Mesendoderm (in vitro differentiated cells): Measurements from ENCODE around the gene CAPN15.
A peak's percentile ranks its signal among the peaks of the same experiment; 100 is the strongest.

Experiments
- DNase-seq: peaks from one replicate; pipeline ENCODE4 v3.0.0; 2013
- H2AK5ac ChIP-seq: 2 replicates; pipeline ENCODE4 v1.6.1; 2013; ENCODE audit warnings: low read length, inconsistent platforms
- H2BK120ac ChIP-seq: 2 replicates; pipeline ENCODE4 v1.6.1; 2013; ENCODE audit warnings: low read depth, mild to moderate bottlenecking, low read length, moderate library complexity, mixed read lengths
- H2BK15ac ChIP-seq: replicated peaks from 2 replicates; pipeline ENCODE4 v1.6.1; 2013; ENCODE audit warnings: low read depth, mild to moderate bottlenecking, moderate library complexity
- H2BK5ac ChIP-seq: 2 replicates; pipeline ENCODE4 v1.6.1; 2013; ENCODE audit warnings: low read length, inconsistent platforms
- H3K18ac ChIP-seq: 2 replicates; pipeline ENCODE4 v1.6.1; 2013; ENCODE audit warnings: mild to moderate bottlenecking, low read length, mixed read lengths
- H3K23ac ChIP-seq: one replicate; pipeline ENCODE4 v1.6.1; 2013; ENCODE audit warnings: low read length
- H3K27ac ChIP-seq: 2 replicates; pipeline ENCODE4 v1.5.1; 2013; ENCODE audit warnings: low read depth, mild to moderate bottlenecking, inconsistent platforms, low read length, moderate library complexity
- H3K27me3 ChIP-seq: 2 replicates; pipeline ENCODE4 v1.6.1; 2013; ENCODE audit warnings: low read length, control low read depth, mild to moderate bottlenecking, inconsistent platforms; ENCODE audit not compliant: insufficient read depth, poor library complexity
- H3K36me3 ChIP-seq: 2 replicates; pipeline ENCODE4 v1.6.1; 2013; ENCODE audit warnings: low read length, inconsistent platforms; ENCODE audit not compliant: control insufficient read depth, insufficient read depth
- H3K4ac ChIP-seq: one replicate; pipeline ENCODE4 v1.6.1; 2013; ENCODE audit warnings: low read depth, mild to moderate bottlenecking, low read length, moderate library complexity
- H3K4me1 ChIP-seq: 2 replicates; pipeline ENCODE4 v1.6.1; 2013; ENCODE audit warnings: low read depth, low read length, inconsistent platforms; ENCODE audit not compliant: control insufficient read depth
- H3K4me2 ChIP-seq: 2 replicates; pipeline ENCODE4 v1.6.1; 2013; ENCODE audit warnings: low read length
- H3K4me3 ChIP-seq: 2 replicates; pipeline ENCODE4 v1.5.1; 2013; ENCODE audit warnings: mild to moderate bottlenecking, low read length
- H3K56ac ChIP-seq: one replicate; pipeline ENCODE4 v1.6.1; 2013; ENCODE audit warnings: low read length
- H3K79me1 ChIP-seq: 2 replicates; pipeline ENCODE4 v1.6.1; 2013; ENCODE audit warnings: low read length, inconsistent platforms
- H3K79me2 ChIP-seq: 2 replicates; pipeline ENCODE4 v1.6.1; 2013; ENCODE audit warnings: mild to moderate bottlenecking, low read length; ENCODE audit not compliant: control insufficient read depth, insufficient read depth
- H3K9ac ChIP-seq: 2 replicates; pipeline ENCODE4 v1.6.1; 2013; ENCODE audit warnings: low read length, inconsistent platforms
- H4K5ac ChIP-seq: one replicate; pipeline ENCODE4 v1.6.1; 2013; ENCODE audit warnings: low read length
- H4K8ac ChIP-seq: one replicate; pipeline ENCODE4 v1.6.1; 2013; ENCODE audit warnings: low read depth, mild to moderate bottlenecking, control low read depth, low read length, moderate library complexity
- WGBS: extraction: QIAGEN DNeasy Blood & Tissue Kit; methylation state at CpG from one replicate; pipeline ENCODE4 v1.1.7; 2013; ENCODE audit warnings: low lambda C conversion rate, missing lambda C conversion rate; ENCODE audit not compliant: insufficient coverage; ENCODE audit errors: extremely low coverage; 5-methylcytosine and 5-hydroxymethylcytosine counted together

CAPN15 gene

DNA sequence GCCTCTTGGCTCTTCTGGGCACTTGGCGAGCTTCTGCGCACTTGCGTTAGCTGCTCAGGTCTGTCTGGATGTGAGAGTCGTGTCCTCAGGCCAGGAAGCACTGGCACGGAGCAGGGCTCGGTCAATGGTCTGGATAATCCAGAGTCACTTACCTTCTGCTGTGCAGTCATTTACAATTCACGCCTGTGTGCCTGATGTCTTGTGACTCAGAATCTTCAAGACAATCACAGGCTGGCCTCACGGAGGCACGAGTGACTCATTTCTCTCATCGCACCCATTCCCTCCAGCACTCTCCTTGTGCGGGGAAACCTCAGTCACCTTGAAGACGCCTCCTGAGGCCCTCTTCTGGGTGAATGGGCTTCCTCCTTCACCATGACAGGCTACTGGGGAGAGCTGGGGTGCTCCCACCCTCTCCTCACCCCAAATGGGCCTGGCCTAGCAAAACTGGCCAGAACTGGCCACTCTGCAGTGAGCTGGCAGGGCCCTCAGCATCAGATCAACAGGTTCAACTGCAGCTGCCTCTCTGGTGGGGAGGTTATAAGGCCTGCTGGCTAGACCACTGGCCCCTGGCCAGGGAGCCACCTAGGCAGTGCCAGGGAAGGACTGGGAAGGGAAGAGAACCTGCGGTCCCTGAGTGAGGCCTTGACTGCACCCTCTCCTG is 1.9 kb upstream of the CAPN15 start:
- no peak overlapping the region for H2AK5ac ChIP-seq
- no peaks in the 10 kb centered on the region for H3K27me3 ChIP-seq
- H3K4me1 ChIP-seq: peaks cover 11% of the 10 kb centered on the region
- no peak overlapping the region for H2BK120ac ChIP-seq
- H2BK15ac ChIP-seq: no peak overlapping the region
- no peak overlapping the region for H3K18ac ChIP-seq
- H3K23ac ChIP-seq: peak overlapping the region; percentile 0
- no peak overlapping the region for H3K4ac ChIP-seq
- peaks cover 1% of the 10 kb centered on the region for H3K36me3 ChIP-seq
- H2BK5ac ChIP-seq: no peak overlapping the region
- peaks cover 28% of the 10 kb centered on the region for H3K79me1 ChIP-seq
- H3K4me2 ChIP-seq: peak overlapping the region; percentile 99
- no peak overlapping the region for H4K5ac ChIP-seq
- H3K27ac ChIP-seq: no peak overlapping the region
- H3K4me3 ChIP-seq: no peak overlapping the region
- H3K79me2 ChIP-seq: peaks cover 32% of the 10 kb centered on the region
- H3K9ac ChIP-seq: peak overlapping the region; percentile 98
- no peak overlapping the region for H4K8ac ChIP-seq
- DNase-seq: peak; percentile 67
- peak overlapping the region; percentile 99 for H3K56ac ChIP-seq
- WGBS: no CpG with 5 or more reads among the region's 13 CpGs

DNA sequence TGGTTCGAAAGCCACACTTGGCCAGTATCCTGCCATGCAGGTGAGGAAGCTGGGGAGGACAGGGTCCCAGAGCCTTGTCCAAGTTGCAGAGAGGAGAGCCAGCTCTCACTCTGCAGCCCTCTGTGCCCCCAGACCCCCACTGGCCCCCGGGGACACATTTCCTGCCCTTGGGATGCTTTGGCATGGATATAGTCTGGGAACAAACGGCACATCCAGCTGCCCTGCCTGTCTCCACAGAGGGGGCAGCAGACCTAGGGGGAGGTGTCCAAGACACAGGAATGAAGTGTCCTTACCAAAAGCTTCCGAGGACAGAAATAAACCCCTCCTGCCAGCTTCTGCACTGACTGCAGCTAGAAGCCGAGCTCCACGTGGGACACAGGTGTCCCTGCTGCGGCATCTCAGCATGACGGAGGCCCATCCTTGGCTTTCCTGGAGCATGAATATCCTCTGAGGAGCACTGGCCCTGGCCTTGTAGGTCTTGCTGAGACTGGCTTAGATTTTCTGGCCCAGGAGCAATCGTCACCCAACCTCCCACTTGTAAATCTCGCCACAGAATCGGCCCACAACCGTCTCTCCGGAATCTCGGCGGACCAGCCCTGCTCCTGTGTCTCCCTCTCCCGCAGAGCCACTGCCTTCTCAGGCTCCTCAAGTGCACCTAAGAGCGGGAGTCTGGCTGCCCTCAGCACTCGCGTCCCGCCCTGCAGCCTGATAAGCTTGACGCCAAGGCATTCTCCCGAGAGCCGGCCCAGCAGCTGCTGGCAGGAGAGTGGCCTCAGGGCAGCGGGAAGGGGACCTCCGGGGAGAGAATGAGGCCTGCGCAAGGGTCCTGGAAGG is 1.1 kb upstream of the CAPN15 start:
- Histone ChIP-seq H3K18ac (peak overlapping the region; percentile 35), H3K4me2 (peak overlapping the region; percentile 99), H2BK15ac (no peak overlapping the region), H2AK5ac (peak overlapping the region; percentile 43), H3K36me3 (no peaks in the 10 kb centered on the region), H3K4me1 (peaks cover 11% of the 10 kb centered on the region), H3K23ac (peak overlapping the region; percentile 100), H3K79me2 (peaks cover 39% of the 10 kb centered on the region), H3K4ac (peak overlapping the region; percentile 44), H2BK5ac (no peak overlapping the region), H4K5ac (no peak overlapping the region), H3K27me3 (no peaks in the 10 kb centered on the region), H3K79me1 (peaks cover 31% of the 10 kb centered on the region), H2BK120ac (no peak overlapping the region), H3K27ac (peak overlapping the region; percentile 84), H3K4me3 (peak overlapping the region; percentile 74), H3K9ac (peak overlapping the region; percentile 98), H4K8ac (no peak overlapping the region), H3K56ac (peak overlapping the region; percentile 99)
- WGBS: no CpG with 5 or more reads among the region's 26 CpGs
- DNase-seq: peak; percentile 87

DNA sequence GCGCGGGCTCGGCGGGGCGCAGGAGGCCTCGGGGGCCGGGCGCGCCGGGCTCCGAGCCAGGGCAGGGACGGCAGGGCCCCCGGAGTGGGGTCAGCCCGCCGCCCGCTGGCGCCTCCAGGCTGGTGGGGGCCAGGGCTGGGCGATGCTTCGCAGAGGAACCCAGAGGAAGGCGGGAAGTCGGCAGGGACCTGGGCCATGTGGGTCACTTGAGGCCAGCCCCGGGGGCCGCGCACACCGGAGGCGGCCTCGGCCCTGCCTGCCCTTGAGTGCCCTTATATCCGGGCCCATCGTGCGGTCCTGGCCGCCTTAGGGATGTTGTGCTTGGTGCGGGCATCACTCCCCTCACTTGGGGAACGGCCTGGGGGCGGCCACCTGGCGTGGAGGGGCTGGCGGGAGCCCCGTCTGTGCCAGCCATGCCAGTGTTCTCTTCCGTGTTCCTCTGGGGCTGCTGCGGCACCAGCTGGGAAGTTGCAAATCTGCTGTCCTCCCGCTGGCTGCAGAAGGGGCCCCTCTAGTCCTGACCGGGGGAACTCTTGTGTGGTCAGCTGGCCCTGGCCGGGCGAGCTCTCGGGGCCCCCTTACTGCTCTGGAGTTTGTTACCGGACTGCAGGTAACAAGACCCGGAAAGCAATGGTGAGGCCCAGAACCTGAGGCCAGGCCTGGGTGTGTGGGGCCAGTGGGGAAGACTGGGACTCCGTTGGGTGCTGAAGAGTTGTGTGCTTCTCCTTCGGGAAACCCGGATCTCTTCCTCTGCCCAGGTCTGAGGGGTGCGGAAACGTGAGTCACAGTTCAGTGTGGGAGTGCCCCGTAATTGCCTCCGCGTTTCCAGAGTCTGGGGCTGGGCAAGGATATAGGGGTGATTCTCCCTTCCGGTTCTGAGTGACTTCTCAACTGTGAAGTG is 849 bp downstream of the CAPN15 start:
- peak overlapping the region; percentile 58 for H3K4ac ChIP-seq
- H3K36me3 ChIP-seq: no peaks in the 10 kb centered on the region
- WGBS: no CpG with 5 or more reads among the region's 55 CpGs
- peaks cover 50% of the 10 kb centered on the region for H3K79me2 ChIP-seq
- peak overlapping the region; percentile 98 for H3K56ac ChIP-seq
- peaks cover 11% of the 10 kb centered on the region for H3K4me1 ChIP-seq
- H2AK5ac ChIP-seq: no peak overlapping the region
- peak overlapping the region; percentile 80 for H3K4me2 ChIP-seq
- H2BK15ac ChIP-seq: no peak overlapping the region
- H3K79me1 ChIP-seq: peaks cover 31% of the 10 kb centered on the region
- peak; percentile 57 for DNase-seq
- H3K23ac ChIP-seq: peak overlapping the region; percentile 66
- H2BK5ac ChIP-seq: peak overlapping the region; percentile 30
- H4K5ac ChIP-seq: no peak overlapping the region
- H3K9ac ChIP-seq: peak overlapping the region; percentile 95
- no peaks in the 10 kb centered on the region for H3K27me3 ChIP-seq
- no peak overlapping the region for H4K8ac ChIP-seq
- H3K27ac ChIP-seq: no peak overlapping the region
- H3K18ac ChIP-seq: peak overlapping the region; percentile 71
- H2BK120ac ChIP-seq: no peak overlapping the region
- peak overlapping the region; percentile 79 for H3K4me3 ChIP-seq

DNA sequence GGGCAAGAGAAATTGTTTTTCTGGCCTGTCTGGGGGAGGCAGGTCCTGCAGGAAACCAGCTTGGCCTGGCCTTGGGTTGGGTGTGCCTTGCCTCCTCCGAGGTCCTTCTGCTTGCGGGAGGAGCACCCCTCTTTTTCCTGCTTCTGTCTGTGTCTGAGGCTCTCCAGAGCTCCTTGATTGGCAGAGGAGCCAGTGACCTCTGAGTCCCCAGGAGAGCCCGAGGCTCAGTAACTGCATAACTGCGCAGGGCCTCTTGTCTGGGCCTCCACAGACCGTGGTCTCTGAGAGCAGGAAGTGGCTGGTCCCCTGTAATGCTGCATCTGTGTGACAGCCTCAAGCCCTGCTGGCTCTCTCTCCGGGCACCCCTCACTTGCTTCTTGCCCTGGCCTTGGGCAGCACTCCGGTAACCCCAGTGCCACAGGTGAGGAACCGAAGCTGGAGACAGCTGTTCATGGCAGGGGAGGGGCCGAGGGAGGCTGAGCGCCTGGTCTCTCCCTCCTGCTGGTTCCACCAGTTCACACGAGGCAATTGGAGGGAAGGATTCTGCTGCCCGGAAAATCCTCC is 1.6 kb downstream of the CAPN15 start:
- Histone ChIP-seq H3K4me1 (peaks cover 11% of the 10 kb centered on the region), H3K79me1 (peaks cover 31% of the 10 kb centered on the region), H4K8ac (no peak overlapping the region), H3K4me3 (peak overlapping the region; percentile 79), H3K23ac (peak overlapping the region; percentile 15), H3K56ac (peak overlapping the region; percentile 98), H4K5ac (no peak overlapping the region), H3K9ac (peak overlapping the region; percentile 95), H3K27me3 (no peaks in the 10 kb centered on the region), H3K4me2 (peak overlapping the region; percentile 80), H2BK15ac (no peak overlapping the region), H3K27ac (no peak overlapping the region), H3K79me2 (peaks cover 56% of the 10 kb centered on the region), H2BK120ac (no peak overlapping the region), H3K4ac (no peak overlapping the region), H3K36me3 (no peaks in the 10 kb centered on the region), H2BK5ac (no peak overlapping the region), H3K18ac (no peak overlapping the region), H2AK5ac (no peak overlapping the region)
- DNase-seq: no peak
- no CpG with 5 or more reads among the region's 12 CpGs for WGBS

DNA sequence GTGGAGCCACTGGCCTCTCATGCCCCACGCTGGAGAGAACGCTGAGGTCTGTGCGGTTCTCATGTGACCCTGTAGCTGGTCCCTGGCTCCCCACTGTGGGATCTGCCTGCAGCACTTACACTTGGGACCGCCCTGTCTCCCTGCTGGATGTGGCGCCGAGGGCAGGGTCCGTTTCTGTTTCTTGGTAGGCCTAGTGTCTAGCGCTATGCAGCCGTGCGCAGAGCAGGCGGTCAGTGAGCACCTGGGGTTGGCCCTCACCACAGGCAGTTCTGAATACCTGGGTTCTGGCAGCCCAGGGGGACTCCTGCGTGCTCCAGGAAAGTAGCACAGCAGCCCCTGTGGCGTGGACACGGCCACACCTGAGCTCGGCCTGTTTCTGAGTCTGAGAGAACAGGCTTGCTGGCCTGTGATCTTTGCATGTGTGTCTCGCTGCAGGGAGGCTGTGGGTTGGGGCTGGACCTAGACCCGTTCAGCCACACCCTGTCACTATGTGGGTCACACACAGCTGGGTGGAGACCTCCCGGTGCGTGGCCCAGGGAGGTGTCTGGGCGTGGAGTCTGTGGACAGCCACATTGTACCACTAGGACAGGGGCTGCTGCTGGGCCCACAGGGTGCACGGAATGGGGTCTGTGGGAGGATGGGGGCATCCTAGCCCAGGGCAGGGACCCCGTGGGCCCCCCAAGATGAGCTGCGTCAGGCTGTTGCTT is 2.8 kb downstream of the CAPN15 start:
- no peak overlapping the region for H3K9ac ChIP-seq
- H2AK5ac ChIP-seq: no peak overlapping the region
- H3K79me1 ChIP-seq: peaks cover 34% of the 10 kb centered on the region
- peaks cover 11% of the 10 kb centered on the region for H3K4me1 ChIP-seq
- H2BK15ac ChIP-seq: no peak overlapping the region
- H3K23ac ChIP-seq: no peak overlapping the region
- H3K79me2 ChIP-seq: peaks cover 68% of the 10 kb centered on the region
- DNase-seq: no peak
- H3K56ac ChIP-seq: no peak overlapping the region
- no peak overlapping the region for H3K4me3 ChIP-seq
- no peak overlapping the region for H3K4ac ChIP-seq
- H3K4me2 ChIP-seq: no peak overlapping the region
- H3K36me3 ChIP-seq: no peaks in the 10 kb centered on the region
- H2BK5ac ChIP-seq: no peak overlapping the region
- no peak overlapping the region for H3K27ac ChIP-seq
- no peaks in the 10 kb centered on the region for H3K27me3 ChIP-seq
- no peak overlapping the region for H4K8ac ChIP-seq
- H3K18ac ChIP-seq: no peak overlapping the region
- WGBS: no CpG with 5 or more reads among the region's 23 CpGs
- H2BK120ac ChIP-seq: no peak overlapping the region
- H4K5ac ChIP-seq: no peak overlapping the region
